GM18858 (cell line): ENCODE data around the gene TXNDC5.
"Not testable (repeated sequence)": the region's sequence is repeated elsewhere in the genome, so short reads cannot be mapped to it uniquely, and the experiment has no call there.

Experiments used
- ATAC-seq: cut with Tn5 transposase; IDR thresholded peaks from one replicate; pipeline ENCODE4 v1.9.1; 2021; ENCODE audit not compliant: unreplicated experiment

The TXNDC5 gene

DNA sequence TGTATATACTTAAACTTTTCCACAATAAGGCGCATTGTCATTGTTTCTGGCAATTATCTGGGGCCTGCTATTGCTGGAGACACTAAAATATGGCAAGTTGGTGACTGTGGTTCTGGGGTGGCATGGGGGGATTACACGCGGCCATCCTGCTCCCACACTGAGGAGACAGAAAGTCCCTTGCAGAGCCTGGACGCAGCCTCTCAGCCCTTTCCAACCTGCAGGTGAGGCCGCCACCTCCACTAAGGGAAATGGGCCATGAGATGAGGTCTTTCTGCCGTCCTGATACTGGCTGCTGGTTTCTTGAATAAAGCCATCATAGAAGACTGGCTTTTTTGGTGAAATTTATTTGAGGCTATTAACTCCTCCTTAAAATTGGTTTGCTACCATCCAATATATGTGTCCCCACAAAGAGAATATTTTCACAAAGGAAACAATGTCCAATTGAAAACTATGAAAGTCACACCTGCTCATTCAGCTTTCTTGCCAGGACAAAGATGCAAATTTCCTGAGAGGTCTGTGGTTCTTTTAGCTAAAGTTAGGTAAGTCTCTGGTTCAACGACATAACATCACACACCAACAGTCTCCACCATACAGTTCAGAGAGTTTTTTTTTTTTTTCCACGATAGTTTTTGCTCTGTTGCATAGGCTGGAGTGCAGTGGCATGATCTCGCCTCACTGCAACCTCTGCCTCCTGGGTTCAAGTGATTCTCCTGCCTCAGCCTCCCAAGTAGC, 13.0 kb downstream of the TXNDC5 start:
- peak; percentile 67 for ATAC-seq

DNA sequence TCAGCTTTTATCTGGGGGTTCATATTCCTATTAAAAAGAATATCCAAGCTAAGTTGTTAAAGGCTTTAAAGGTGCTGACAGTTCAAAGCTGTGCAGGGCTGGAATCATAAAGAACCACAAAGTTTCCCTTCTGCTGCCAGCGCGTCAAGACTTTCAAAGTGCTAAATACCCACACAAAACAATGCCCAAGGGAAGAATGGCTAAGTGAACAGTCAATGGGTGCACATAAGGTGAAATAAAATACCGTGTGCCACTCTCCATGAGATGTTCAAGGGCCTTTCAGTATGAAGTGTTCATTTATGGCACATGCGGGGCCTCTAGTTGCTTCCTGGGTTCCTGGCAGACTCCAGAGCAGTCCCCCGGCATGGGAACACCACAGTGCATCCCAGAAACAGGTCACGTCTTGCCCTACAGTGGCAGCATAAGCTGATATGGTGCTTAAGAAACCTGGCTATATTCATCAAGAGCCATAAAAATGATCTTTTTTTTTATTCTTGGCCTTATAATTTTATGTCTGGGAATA, 14.1 kb downstream of the TXNDC5 start:
- no peak for ATAC-seq

GRCh38 chr6:7895125-7895423, 15.5 kb downstream of the TXNDC5 start:
- no peak for ATAC-seq

DNA sequence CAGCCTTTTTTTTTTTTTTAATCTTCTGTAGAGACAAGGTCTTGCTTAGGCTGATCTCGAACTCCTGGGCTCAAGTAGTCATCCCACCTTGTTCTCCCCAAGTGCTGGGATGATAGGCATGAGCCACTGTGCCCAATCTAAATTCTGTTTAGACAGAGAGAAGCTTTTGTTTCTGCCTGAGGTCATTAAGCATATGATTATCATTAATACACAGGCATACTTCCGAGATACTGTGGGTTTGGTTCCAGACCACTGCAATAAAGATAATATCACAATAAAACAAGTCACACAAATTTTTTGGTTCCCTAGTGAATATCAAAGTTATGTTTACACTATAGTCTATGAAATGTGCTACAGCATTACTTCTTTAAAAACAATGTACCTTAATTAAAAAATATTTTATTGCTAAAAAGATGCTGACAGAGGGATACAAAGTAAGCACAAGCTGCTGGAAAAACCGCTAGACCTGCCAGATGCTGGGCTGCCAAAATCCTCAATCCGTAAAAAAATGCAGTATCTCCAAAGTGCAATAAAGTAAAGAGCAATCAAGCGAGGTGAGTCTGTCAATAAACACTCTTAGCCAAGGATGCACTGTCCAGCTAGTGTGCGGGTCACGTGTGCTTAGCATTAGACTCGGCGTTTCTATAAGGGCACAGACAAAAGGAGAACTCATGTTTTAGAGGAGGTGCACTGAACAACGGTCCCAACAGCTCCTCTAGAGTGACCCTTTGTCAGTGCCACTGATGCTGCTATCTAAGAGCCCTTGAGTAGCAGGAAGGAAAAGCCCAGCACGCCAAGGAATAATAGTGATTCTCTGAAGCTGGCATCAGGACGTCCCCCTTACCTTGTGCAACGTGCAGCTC, 16.1 kb downstream of the TXNDC5 start:
- ATAC-seq = no peak

- ATAC-seq = no peak
Measured at GRCh38 chr6:7893342-7893741, 17.2 kb downstream of the TXNDC5 start.

- not testable (repeated sequence) for ATAC-seq
Measured at GRCh38 chr6:7892367-7892766, 18.2 kb downstream of the TXNDC5 start.

GRCh38 chr6:7891078-7891872, 19.3 kb downstream of the TXNDC5 start:
- ATAC-seq = no peak

- no peak for ATAC-seq
Measured at GRCh38 chr6:7888587-7889357, 21.8 kb downstream of the TXNDC5 start.

DNA sequence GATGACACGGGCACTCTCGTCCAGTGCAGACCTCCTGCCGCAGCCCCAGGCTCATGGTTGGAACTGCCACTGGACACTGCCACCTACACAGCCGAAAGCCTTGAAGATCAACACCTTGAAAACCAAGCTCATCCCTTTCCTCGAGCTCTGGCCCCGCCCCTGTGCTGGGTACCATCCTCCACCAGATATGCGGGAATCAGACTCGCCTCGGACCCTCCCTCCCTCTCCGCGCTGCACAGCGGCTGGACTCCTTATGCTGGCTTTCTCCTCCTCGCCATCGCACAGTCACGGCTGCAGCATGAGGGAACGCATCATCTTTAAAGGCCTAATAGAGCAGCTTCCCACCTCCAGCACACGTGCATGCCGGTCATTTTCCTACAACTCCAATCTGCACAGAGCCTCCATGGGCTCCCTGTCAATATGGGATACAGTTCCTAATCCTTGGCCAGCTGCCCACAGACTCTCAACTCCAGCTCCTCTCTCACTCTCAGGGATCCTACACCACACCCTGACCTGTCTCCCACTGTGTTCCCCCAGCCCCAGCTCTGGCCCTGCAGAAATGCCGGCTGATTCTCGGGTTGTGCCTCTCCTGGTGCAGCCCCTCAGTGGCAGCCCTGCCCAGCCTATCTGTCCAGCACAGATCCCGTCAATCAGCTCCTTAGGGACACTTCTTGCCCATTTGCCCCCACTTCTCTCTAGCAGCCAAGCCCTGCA, 23.2 kb downstream of the TXNDC5 start:
- ATAC-seq = no peak

DNA sequence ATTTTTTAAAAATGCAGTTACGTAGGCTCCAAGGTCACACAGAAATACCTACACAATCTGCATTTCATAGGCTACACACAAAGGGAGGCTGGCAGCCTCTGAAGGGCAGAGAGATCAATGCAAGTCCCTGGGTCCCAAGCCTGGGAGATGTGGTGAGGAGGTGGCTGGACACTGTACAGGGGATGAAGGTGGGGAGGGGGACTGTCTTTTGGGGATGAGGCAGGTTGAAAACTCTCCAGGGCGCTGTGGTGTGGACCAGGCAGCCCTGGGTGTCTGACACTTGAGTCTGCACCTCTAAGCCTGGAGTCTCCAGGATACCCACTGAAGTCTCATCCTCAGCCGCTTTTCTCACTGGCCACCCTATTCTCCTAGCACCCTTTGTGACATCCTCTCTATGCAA, 24.5 kb downstream of the TXNDC5 start:
- ATAC-seq = no peak

- ATAC-seq = no peak
Measured at GRCh38 chr6:7883381-7883780, 27.2 kb downstream of the TXNDC5 start.

DNA sequence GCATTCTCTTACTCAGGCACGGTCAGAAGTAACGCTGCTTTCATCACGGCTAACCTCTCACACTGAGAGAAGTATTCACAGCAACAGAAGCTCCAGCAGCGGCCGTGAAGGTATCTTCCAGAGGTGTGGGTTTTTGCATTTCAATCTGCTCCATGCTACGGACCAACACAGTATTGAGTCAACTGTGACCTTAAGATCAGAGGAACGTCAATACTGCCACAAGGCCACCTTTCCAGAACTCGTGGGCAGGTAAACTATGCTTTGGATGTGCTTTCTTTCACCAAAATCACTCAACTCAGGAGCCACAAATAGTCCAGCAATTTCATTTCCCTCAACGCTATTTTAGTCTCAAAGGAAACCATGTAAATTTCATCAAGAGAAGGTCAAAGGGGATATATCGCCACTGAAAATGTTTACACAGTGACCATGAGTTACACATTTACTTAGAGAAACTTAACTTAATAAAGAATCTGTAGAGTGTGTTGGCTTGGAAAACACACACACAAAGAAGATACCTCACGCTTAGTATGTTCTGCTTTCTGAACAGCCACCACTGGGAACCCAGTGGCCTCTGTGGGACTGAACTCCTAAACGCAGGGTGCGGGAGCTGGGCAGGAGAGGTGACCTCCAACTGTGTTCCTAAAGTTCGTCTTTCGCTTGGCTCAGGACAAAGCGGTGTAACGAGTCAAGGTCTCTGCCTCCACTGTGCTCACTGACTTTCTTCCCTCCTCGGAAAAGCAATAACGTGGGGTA, 27.9 kb downstream of the TXNDC5 start:
- no peak for ATAC-seq

DNA sequence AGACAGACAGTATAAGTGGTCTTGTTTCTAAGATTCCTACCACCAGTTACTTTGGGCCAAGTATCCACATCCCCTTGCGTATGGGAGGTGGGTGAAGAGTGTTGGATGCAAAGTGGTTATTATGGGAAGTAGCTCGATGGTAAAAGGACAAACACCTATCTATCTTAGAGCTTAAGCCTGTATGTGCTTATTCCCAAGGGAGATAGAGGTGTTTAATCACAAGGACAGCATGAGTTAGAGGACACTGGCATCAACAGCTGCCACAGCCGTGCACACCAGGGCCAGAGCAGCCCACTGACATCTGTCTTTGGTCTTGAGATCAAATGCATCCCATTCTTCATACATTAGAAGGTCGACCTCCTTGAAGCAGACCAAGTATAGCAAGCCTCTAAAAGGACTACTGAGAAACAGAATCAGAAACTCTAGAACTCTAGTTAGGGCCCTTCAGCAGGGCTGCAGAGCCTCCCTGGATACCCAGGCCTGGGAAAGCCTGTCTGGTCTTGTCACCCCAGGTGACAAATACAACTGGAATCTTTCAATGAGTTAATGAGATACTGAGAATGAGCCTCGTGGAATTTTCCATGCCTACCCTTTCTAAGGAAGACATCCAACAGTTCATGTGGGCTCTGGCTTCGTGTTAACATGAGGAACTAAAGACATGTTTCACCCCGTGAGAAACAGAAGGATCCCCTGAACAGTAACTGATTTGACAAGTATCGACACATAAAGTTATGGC, 28.7 kb downstream of the TXNDC5 start:
- no peak for ATAC-seq

- ATAC-seq = no peak
Measured at GRCh38 chr6:7880718-7881107, 29.9 kb downstream of the TXNDC5 start.

- no peak for ATAC-seq
Measured at GRCh38 chr6:7879980-7880717, 30.4 kb downstream of the TXNDC5 start.

- no peak for ATAC-seq
Measured at GRCh38 chr6:7879579-7879978, 31.0 kb downstream of the TXNDC5 start.

DNA sequence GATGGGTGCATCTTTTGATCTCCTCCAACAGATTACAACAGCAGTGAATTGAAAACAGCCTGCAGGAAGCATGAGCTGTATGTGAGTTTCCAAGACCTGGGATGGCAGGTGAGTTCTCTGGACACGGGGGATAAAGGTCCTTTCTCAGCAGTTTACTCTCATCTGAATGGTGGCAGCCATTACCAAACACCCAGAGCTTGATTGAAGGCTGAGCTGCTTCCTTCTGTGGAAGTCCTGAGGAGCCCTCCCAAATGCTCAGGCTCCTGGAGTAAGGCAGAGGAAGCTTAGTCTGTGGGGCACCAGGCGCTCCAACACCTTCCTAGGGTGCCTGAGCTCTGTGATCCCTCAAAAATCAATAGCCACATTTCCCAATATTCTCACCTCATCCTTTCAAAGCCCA, 31.5 kb downstream of the TXNDC5 start:
- no peak for ATAC-seq

- no peak for ATAC-seq
Measured at GRCh38 chr6:7878401-7878964, 32.1 kb downstream of the TXNDC5 start.
